K562 (cell line): ENCODE measurements around the gene LY6G6C. TPM values are rescaled to one million over a fixed set of nuclear protein-coding genes. Genes with fewer than 3 reads are reported as not detected.

Experiments
- E2F4 ChIP-seq: sonication (generic); formaldehyde crosslinking; IDR thresholded peaks from 2 replicates; pipeline ENCODE4 v1.8.0; 2022; ENCODE audit warnings: mild to moderate bottlenecking, low read depth, missing genetic modification reagents
- ELK3 ChIP-seq: fragments of 450-650 bp; formaldehyde crosslinking; IDR thresholded peaks from 2 replicates; pipeline ENCODE4 v1.4.0; 2020; ENCODE audit warnings: mild to moderate bottlenecking
- ESRRA ChIP-seq: fragments of 450-650 bp; IDR thresholded peaks from 2 replicates; pipeline ENCODE4 v1.6.1; 2014; ENCODE audit warnings: low read depth, mild to moderate bottlenecking, moderate library complexity, borderline replicate concordance
- GATAD2A ChIP-seq: fragments of 450-650 bp; IDR thresholded peaks from 2 replicates; pipeline ENCODE4 v1.6.1; 2017
- HLTF ChIP-seq: fragments of 450-650 bp; IDR thresholded peaks from 2 replicates; pipeline ENCODE4 v1.6.1; 2016
- HNRNPLL ChIP-seq: fragments of 200-400 bp; formaldehyde crosslinking; IDR thresholded peaks from 2 replicates; pipeline ENCODE4 v1.6.1; 2017; ENCODE audit warnings: low read length, low read depth, mild to moderate bottlenecking; ENCODE audit not compliant: poor library complexity, severe bottlenecking
- KDM2B ChIP-seq: fragments of 250-450 bp; sonication (Bioruptor Pico); IDR thresholded peaks from 2 replicates; pipeline ENCODE4 v1.8.0; 2021; ENCODE audit warnings: mild to moderate bottlenecking, moderate library complexity
- MLLT1 ChIP-seq, 2 experiments: fragments of 450-650 bp; IDR thresholded peaks; 2 replicates each; pipeline ENCODE4 v1.6.1; 2016
- PBX2 ChIP-seq, 2 experiments: IDR thresholded peaks in 1 of 2; conservative IDR thresholded peaks in 1 of 2; 2 replicates each; pipeline ENCODE4 v1.6.1; 2016; ENCODE audit warnings: low read depth in 2 of 2, mild to moderate bottlenecking in 1 of 2, missing compliant biosample characterization in 1 of 2, missing genetic modification characterization in 1 of 2, moderate library complexity in 1 of 2
- PHF20 ChIP-seq: fragments of 450-650 bp; IDR thresholded peaks from 2 replicates; pipeline ENCODE4 v1.6.1; 2018; ENCODE audit not compliant: partially characterized antibody
- SIRT6 ChIP-seq: IDR thresholded peaks from one replicate; pipeline ENCODE4 v1.6.1; 2012; ENCODE audit warnings: low read depth, mild to moderate bottlenecking, control low read depth, inconsistent platforms, low read length, moderate library complexity
- SMAD1 ChIP-seq: fragments of 150-350 bp; IDR thresholded peaks from 2 replicates; pipeline ENCODE4 v1.6.1; 2014; ENCODE audit warnings: low read length, low read depth; ENCODE audit not compliant: partially characterized antibody
- TGIF2 ChIP-seq: sonication (generic); formaldehyde crosslinking; IDR thresholded peaks from 2 replicates; pipeline ENCODE4 v1.8.1; 2022; ENCODE audit warnings: mild to moderate bottlenecking, missing genetic modification reagents, moderate library complexity
- ZBTB1 ChIP-seq: sonication (generic); formaldehyde crosslinking; IDR thresholded peaks from 2 replicates; pipeline ENCODE4 v1.8.1; 2023; ENCODE audit warnings: missing genetic modification reagents, low read depth, mild to moderate bottlenecking, borderline replicate concordance
- ZKSCAN3 ChIP-seq: fragments of 250-450 bp; sonication (Bioruptor Pico); IDR thresholded peaks from 2 replicates; pipeline ENCODE4 v1.4.0; 2020
- ZNF140 ChIP-seq: fragments of 250-450 bp; sonication (Bioruptor Pico); IDR thresholded peaks from 2 replicates; pipeline ENCODE4 v1.8.0; 2021; ENCODE audit warnings: moderate library complexity, mild to moderate bottlenecking, inconsistent platforms
- ZNF224 ChIP-seq: sonication (generic); formaldehyde crosslinking; IDR thresholded peaks from 2 replicates; pipeline ENCODE4 v1.8.0; 2022; ENCODE audit warnings: mild to moderate bottlenecking, missing genetic modification reagents
- ZNF239 ChIP-seq: fragments of 250-450 bp; sonication (Bioruptor Pico); IDR thresholded peaks from 2 replicates; pipeline ENCODE4 v1.4.0; 2020; ENCODE audit warnings: mild to moderate bottlenecking
- ZNF512 ChIP-seq: IDR thresholded peaks from 2 replicates; pipeline ENCODE4 v1.6.1; 2016; ENCODE audit warnings: missing genetic modification characterization, missing compliant biosample characterization
- ZZZ3 ChIP-seq: fragments of 450-650 bp; IDR thresholded peaks from 2 replicates; pipeline ENCODE4 v1.6.1; 2016; ENCODE audit warnings: antibody characterized with exemption, mild to moderate bottlenecking, moderate library complexity
- polyA plus RNA-seq, 8 experiments: library from polyadenylated mRNA; depleted of rRNA in 4 of 8; stranded (reverse) in 5 of 8; unstranded in 3 of 8; fragments of >200 nt; fragmentation: Nextera tagmentation in 2 of 8; fragmentation: Illumina TruSeq in 1 of 8; extraction: Ambion mirVana in 2 of 8; extraction: Trizol in 1 of 8; gene quantifications; 2 replicates each; pipeline versions ENCODE4 v1.2.1 to v1.2.3, GENCODE V29; 2011 to 2014; ENCODE audit warnings: inconsistent platforms in 1 of 8, missing spikeins in 1 of 8
- total RNA-seq, 7 experiments: library from RNA; depleted of rRNA in 6 of 7; stranded (reverse); fragments of >200 nt in 6 of 7; fragmentation: Illumina TruSeq in 2 of 7; extraction: Trizol in 2 of 7; gene quantifications; 2 replicates each; pipeline versions ENCODE4 v1.2.1 to v1.2.3, GENCODE V29; 2011 to 2021; ENCODE audit warnings: low replicate concordance in 1 of 7

LY6G6C gene
- total and polyA plus RNA-seq, 9 of the 15 experiments (the other 6 are each of a cell fraction or from before 2014, with no cell fraction given): 0.06 to 0.20 TPM; not detected in 7

- TF ChIP-seq SMAD1 (no peak), MLLT1 (IDR thresholded peaks at IDR 0.05) (peak; percentile 12 to 79; a peak in 2 of 4 replicates), ZNF512 (tag) (no peak), ZNF239 (CRISPR knock-in tag) (no peak), ZKSCAN3 (CRISPR knock-in tag) (no peak), SIRT6 (no peak), GATAD2A (peak; percentile 99), ZNF140 (CRISPR knock-in tag) (no peak), ZNF224 (0 out of 2 replicates have a peak, but pooled peaks have one; percentile 18), PBX2 (CRISPR knock-in tag; IDR thresholded peaks at IDR 0.05; ENCODE audit: low read depth) (no peak), PBX2 (tag; conservative IDR thresholded peaks at IDR 0.05; ENCODE audit: low read depth) (0 out of 2 replicates have a peak, but pooled peaks have one; percentile 28), ELK3 (CRISPR knock-in tag) (no peak), TGIF2 (CRISPR knock-in tag) (no peak), KDM2B (CRISPR knock-in tag) (no peak), HLTF (peak; percentile 51; the same call in 1 of the 2 replicates), ZBTB1 (CRISPR knock-in tag) (no peak), ZZZ3 (no peak), ESRRA (peak; percentile 88), HNRNPLL (no peak), PHF20 (no peak), E2F4 (CRISPR knock-in tag) (0 out of 2 replicates have a peak, but pooled peaks have one; percentile 19)
Measured at GRCh38 chr6:31690231-31691077, 31.1 kb downstream of the LY6G6C start (continued).
